K562 (cell line): ENCODE data around the gene RNF144A. TPM values are rescaled to one million over a fixed set of nuclear protein-coding genes. Genes with fewer than 3 reads are reported as not detected.

Source experiments
- SMC3 ChIP-seq: conservative IDR thresholded peaks from 2 replicates; pipeline ENCODE4 v1.6.1; 2011; ENCODE audit warnings: low read depth, low read length, improper control_type of control experiment; ENCODE audit not compliant: insufficient read depth
- polyA plus RNA-seq, 8 experiments: library from polyadenylated mRNA; depleted of rRNA in 4 of 8; stranded (reverse) in 5 of 8; unstranded in 3 of 8; fragments of >200 nt; fragmentation: Nextera tagmentation in 2 of 8; fragmentation: Illumina TruSeq in 1 of 8; extraction: Ambion mirVana in 2 of 8; extraction: Trizol in 1 of 8; gene quantifications; 2 replicates each; pipeline versions ENCODE4 v1.2.1 to v1.2.3, GENCODE V29; 2011 to 2014; ENCODE audit warnings: inconsistent platforms in 1 of 8, missing spikeins in 1 of 8
- total RNA-seq, 7 experiments: library from RNA; depleted of rRNA in 6 of 7; stranded (reverse); fragments of >200 nt in 6 of 7; fragmentation: Illumina TruSeq in 2 of 7; extraction: Trizol in 2 of 7; gene quantifications; 2 replicates each; pipeline versions ENCODE4 v1.2.1 to v1.2.3, GENCODE V29; 2011 to 2021; ENCODE audit warnings: low replicate concordance in 1 of 7
- TF ChIP-seq, protein P1 (sequence below), 3 experiments: IDR thresholded peaks in 2 of 3; conservative IDR thresholded peaks in 1 of 3; 2 replicates each; pipeline ENCODE4 v1.5.1; 2011 to 2012; ENCODE audit warnings: low read length in 3 of 3, mild to moderate bottlenecking in 3 of 3, control low read depth in 2 of 3, improper control_type of control experiment in 1 of 3, inconsistent platforms in 1 of 3, low read depth in 1 of 3, mixed read lengths in 1 of 3, moderate library complexity in 1 of 3; ENCODE audit not compliant: insufficient read depth in 2 of 3
- TF ChIP-seq, protein P2 (sequence below): fragments of 450-650 bp; IDR thresholded peaks from 2 replicates; pipeline ENCODE4 v1.6.1; 2016; ENCODE audit warnings: missing biosample characterization, missing genetic modification characterization
- TF ChIP-seq, protein P3 (sequence below), 2 experiments: fragments of 450-650 bp; formaldehyde crosslinking in 1 of 2; IDR thresholded peaks; 2 replicates each; pipeline versions ENCODE4 v1.4.0 to v1.6.1; 2014 to 2020; ENCODE audit warnings: mild to moderate bottlenecking in 2 of 2, borderline replicate concordance in 1 of 2, low read depth in 1 of 2

The RNF144A gene
- total and polyA plus RNA-seq, 9 of the 15 experiments (the other 6 are each of a cell fraction or from before 2014, with no cell fraction given), result 0.96 to 11.3 (median 6.2) TPM

DNA sequence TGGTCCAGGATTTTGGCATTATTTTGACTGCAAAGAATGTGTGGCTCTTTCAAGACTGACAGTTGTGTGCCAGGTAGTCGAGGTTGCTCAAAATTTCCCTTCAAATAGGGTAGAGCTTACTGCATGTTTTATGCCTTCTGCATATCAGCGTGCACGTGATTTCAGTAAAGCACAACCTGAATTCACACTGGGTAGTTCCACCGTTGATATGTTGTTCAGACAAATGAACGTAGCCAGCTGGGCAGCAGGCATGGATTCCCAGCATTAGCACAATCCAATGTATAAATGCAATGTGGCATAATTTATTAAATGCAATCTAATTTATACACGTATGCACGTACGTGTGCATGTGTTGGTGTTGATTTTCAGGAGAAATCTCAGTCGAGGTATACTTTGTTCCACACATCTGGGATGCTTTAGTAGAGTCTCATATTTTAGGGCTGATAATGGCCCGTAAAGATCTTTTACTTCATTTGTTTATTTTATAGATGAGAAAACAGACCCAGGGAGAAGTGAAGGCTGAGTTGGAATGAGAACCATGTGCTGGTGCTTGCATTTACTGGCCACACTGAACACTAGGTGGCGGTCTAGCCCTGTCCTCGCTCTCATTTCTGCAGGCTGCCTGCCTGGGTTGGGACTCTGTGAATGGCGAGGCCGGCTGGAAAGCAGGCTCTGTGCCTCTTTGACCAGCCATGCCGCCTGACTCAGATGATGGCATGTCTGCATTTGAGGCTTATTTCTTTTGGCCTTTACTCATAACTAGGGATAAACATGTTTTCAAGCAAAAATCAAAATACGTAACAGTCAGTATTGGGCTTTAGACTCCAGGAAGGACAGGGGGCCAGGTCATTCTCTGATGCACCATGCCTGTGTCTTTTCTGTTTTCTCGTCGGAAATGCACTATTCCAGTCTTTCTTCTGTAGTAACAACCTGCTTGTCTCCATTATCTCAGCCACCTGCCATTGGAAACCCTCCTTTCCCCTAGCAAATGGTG lies 120.4 kb downstream of the RNF144A start (continued):
- TF ChIP-seq, protein P1, sequence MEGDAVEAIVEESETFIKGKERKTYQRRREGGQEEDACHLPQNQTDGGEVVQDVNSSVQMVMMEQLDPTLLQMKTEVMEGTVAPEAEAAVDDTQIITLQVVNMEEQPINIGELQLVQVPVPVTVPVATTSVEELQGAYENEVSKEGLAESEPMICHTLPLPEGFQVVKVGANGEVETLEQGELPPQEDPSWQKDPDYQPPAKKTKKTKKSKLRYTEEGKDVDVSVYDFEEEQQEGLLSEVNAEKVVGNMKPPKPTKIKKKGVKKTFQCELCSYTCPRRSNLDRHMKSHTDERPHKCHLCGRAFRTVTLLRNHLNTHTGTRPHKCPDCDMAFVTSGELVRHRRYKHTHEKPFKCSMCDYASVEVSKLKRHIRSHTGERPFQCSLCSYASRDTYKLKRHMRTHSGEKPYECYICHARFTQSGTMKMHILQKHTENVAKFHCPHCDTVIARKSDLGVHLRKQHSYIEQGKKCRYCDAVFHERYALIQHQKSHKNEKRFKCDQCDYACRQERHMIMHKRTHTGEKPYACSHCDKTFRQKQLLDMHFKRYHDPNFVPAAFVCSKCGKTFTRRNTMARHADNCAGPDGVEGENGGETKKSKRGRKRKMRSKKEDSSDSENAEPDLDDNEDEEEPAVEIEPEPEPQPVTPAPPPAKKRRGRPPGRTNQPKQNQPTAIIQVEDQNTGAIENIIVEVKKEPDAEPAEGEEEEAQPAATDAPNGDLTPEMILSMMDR (IDR thresholded peaks at IDR 0.05 in 2 of 3, conservative IDR thresholded peaks at IDR 0.05 in 1 of 3; ENCODE audit: insufficient read depth in 2 of 3, low read depth in 1 of 3, low read length in 3 of 3), result peak; percentile 79 to 86 (median 82)
- TF ChIP-seq SMC3, result peak; percentile 59; the same call in 1 of the 2 replicates
- TF ChIP-seq, protein P2, sequence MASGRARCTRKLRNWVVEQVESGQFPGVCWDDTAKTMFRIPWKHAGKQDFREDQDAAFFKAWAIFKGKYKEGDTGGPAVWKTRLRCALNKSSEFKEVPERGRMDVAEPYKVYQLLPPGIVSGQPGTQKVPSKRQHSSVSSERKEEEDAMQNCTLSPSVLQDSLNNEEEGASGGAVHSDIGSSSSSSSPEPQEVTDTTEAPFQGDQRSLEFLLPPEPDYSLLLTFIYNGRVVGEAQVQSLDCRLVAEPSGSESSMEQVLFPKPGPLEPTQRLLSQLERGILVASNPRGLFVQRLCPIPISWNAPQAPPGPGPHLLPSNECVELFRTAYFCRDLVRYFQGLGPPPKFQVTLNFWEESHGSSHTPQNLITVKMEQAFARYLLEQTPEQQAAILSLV (tag), result no peak
- TF ChIP-seq, protein P3, sequence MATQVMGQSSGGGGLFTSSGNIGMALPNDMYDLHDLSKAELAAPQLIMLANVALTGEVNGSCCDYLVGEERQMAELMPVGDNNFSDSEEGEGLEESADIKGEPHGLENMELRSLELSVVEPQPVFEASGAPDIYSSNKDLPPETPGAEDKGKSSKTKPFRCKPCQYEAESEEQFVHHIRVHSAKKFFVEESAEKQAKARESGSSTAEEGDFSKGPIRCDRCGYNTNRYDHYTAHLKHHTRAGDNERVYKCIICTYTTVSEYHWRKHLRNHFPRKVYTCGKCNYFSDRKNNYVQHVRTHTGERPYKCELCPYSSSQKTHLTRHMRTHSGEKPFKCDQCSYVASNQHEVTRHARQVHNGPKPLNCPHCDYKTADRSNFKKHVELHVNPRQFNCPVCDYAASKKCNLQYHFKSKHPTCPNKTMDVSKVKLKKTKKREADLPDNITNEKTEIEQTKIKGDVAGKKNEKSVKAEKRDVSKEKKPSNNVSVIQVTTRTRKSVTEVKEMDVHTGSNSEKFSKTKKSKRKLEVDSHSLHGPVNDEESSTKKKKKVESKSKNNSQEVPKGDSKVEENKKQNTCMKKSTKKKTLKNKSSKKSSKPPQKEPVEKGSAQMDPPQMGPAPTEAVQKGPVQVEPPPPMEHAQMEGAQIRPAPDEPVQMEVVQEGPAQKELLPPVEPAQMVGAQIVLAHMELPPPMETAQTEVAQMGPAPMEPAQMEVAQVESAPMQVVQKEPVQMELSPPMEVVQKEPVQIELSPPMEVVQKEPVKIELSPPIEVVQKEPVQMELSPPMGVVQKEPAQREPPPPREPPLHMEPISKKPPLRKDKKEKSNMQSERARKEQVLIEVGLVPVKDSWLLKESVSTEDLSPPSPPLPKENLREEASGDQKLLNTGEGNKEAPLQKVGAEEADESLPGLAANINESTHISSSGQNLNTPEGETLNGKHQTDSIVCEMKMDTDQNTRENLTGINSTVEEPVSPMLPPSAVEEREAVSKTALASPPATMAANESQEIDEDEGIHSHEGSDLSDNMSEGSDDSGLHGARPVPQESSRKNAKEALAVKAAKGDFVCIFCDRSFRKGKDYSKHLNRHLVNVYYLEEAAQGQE (IDR thresholded peaks at IDR 0.05; ENCODE audit: borderline replicate concordance), result peak; percentile 34; the same call in 1 of the 2 replicates
- TF ChIP-seq, protein P3 (CRISPR knock-in tag; IDR thresholded peaks at IDR 0.05; ENCODE audit: low read depth), result no peak
